ENCODE results near the gene BACE1.

DNA sequence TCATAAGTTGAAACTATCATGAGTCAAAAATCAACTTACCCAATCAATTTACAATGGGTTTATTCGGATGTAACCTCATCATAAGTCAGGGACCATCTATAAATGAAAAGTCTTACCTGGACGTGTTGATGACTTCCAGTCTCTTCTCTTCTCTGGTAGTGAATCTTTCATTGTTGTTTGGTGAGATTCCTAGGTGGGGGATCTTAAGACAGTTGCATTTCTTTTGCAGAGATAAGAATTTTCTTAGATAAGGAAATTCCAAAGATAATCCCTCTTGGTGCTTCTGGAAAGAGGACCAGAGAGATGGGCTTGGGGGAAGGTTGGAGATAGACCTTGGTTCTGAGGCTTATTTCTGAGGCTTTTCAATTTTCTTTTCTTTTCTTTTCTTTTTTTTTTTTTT lies 46.2 kb downstream of the BACE1 start:
- TF ChIP-seq, protein P1, sequence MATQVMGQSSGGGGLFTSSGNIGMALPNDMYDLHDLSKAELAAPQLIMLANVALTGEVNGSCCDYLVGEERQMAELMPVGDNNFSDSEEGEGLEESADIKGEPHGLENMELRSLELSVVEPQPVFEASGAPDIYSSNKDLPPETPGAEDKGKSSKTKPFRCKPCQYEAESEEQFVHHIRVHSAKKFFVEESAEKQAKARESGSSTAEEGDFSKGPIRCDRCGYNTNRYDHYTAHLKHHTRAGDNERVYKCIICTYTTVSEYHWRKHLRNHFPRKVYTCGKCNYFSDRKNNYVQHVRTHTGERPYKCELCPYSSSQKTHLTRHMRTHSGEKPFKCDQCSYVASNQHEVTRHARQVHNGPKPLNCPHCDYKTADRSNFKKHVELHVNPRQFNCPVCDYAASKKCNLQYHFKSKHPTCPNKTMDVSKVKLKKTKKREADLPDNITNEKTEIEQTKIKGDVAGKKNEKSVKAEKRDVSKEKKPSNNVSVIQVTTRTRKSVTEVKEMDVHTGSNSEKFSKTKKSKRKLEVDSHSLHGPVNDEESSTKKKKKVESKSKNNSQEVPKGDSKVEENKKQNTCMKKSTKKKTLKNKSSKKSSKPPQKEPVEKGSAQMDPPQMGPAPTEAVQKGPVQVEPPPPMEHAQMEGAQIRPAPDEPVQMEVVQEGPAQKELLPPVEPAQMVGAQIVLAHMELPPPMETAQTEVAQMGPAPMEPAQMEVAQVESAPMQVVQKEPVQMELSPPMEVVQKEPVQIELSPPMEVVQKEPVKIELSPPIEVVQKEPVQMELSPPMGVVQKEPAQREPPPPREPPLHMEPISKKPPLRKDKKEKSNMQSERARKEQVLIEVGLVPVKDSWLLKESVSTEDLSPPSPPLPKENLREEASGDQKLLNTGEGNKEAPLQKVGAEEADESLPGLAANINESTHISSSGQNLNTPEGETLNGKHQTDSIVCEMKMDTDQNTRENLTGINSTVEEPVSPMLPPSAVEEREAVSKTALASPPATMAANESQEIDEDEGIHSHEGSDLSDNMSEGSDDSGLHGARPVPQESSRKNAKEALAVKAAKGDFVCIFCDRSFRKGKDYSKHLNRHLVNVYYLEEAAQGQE (IDR thresholded peaks at IDR 0.05; ENCODE audit: unreplicated experiment): no peak
- TF ChIP-seq, protein P2, sequence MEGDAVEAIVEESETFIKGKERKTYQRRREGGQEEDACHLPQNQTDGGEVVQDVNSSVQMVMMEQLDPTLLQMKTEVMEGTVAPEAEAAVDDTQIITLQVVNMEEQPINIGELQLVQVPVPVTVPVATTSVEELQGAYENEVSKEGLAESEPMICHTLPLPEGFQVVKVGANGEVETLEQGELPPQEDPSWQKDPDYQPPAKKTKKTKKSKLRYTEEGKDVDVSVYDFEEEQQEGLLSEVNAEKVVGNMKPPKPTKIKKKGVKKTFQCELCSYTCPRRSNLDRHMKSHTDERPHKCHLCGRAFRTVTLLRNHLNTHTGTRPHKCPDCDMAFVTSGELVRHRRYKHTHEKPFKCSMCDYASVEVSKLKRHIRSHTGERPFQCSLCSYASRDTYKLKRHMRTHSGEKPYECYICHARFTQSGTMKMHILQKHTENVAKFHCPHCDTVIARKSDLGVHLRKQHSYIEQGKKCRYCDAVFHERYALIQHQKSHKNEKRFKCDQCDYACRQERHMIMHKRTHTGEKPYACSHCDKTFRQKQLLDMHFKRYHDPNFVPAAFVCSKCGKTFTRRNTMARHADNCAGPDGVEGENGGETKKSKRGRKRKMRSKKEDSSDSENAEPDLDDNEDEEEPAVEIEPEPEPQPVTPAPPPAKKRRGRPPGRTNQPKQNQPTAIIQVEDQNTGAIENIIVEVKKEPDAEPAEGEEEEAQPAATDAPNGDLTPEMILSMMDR (conservative IDR thresholded peaks at IDR 0.05; ENCODE audit: low read depth in 2 of 2): no peak
- TF ChIP-seq EZH2phosphoT487 (IDR thresholded peaks at IDR 0.05; ENCODE audit: unreplicated experiment) (no peak), EZH2 (IDR thresholded peaks at IDR 0.05; ENCODE audit: low read depth, unreplicated experiment) (no peak), POLR2AphosphoS5 (IDR thresholded peaks at IDR 0.05; ENCODE audit: low read depth) (no peak), ZNF114 (CRISPR knock-in tag; IDR thresholded peaks at IDR 0.05) (no peak), NANOG (IDR thresholded peaks at IDR 0.05; ENCODE audit: borderline replicate concordance) (no peak), JUNB (IDR thresholded peaks at IDR 0.05; ENCODE audit: unreplicated experiment) (no peak)
- TF ChIP-seq, protein P3, sequence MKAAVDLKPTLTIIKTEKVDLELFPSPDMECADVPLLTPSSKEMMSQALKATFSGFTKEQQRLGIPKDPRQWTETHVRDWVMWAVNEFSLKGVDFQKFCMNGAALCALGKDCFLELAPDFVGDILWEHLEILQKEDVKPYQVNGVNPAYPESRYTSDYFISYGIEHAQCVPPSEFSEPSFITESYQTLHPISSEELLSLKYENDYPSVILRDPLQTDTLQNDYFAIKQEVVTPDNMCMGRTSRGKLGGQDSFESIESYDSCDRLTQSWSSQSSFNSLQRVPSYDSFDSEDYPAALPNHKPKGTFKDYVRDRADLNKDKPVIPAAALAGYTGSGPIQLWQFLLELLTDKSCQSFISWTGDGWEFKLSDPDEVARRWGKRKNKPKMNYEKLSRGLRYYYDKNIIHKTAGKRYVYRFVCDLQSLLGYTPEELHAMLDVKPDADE (IDR thresholded peaks at IDR 0.05): no peak

All from GM23338 (cell line).